DND-41 (cell line): ENCODE results near the gene PRELID1.
A peak's percentile ranks its signal among the peaks of the same experiment; 100 is the strongest.
"Not testable (repeated sequence)": the region's sequence is repeated elsewhere in the genome, so short reads cannot be mapped to it uniquely, and the experiment has no call there.

ENCODE experiments used
- ATAC-seq: fragments of 200-7000 bp; cut with Tn5 transposase; 3 replicates; pipeline ENCODE4 v1.9.1; 2021; ENCODE audit warnings: low read depth; ENCODE audit not compliant: insufficient read depth
- DNase-seq: peaks from one replicate; pipeline ENCODE4 v3.0.0-alpha.2; 2020
- H2AFZ ChIP-seq: 2 replicates; pipeline ENCODE4 v1.6.0; 2012; ENCODE audit warnings: low read depth, low read length
- H3K27ac ChIP-seq: 2 replicates; pipeline ENCODE4 v1.5.1; 2012; ENCODE audit warnings: low read length, inconsistent platforms
- H3K27me3 ChIP-seq: fragments of 200-600 bp; sonication (generic); 2 replicates; pipeline ENCODE4 v1.6.0; 2012; ENCODE audit warnings: low read length, mild to moderate bottlenecking, inconsistent platforms; ENCODE audit not compliant: insufficient read depth, poor library complexity
- H3K36me3 ChIP-seq: 2 replicates; pipeline ENCODE4 v1.5.1; 2012; ENCODE audit warnings: low read length, inconsistent platforms; ENCODE audit not compliant: insufficient read depth
- H3K4me1 ChIP-seq: 2 replicates; pipeline ENCODE4 v1.5.1; 2012; ENCODE audit warnings: mild to moderate bottlenecking, low read length; ENCODE audit not compliant: insufficient read depth
- H3K4me2 ChIP-seq: 2 replicates; pipeline ENCODE4 v1.6.0; 2012; ENCODE audit warnings: mild to moderate bottlenecking, moderate library complexity, low read length, inconsistent platforms; ENCODE audit not compliant: insufficient read depth
- H3K4me3 ChIP-seq, 2 experiments: fragments of 200-600 bp in 1 of 2; shearing (Covaris generic) in 1 of 2; 2 replicates each; pipeline ENCODE4 v1.5.1; 2012 to 2016; ENCODE audit warnings: inconsistent platforms in 2 of 2, low read length in 2 of 2, mild to moderate bottlenecking in 2 of 2, low read depth in 1 of 2, moderate library complexity in 1 of 2
- H3K79me2 ChIP-seq: 2 replicates; pipeline ENCODE4 v1.6.0; 2012; ENCODE audit warnings: low read length, inconsistent platforms; ENCODE audit not compliant: insufficient read depth
- H3K9ac ChIP-seq: 2 replicates; pipeline ENCODE4 v1.6.0; 2012; ENCODE audit warnings: low read depth, mild to moderate bottlenecking, inconsistent platforms, low read length, moderate library complexity
- H3K9me3 ChIP-seq: 2 replicates; pipeline ENCODE4 v1.5.1; 2012; ENCODE audit warnings: low read length, moderate library complexity, mild to moderate bottlenecking, inconsistent platforms; ENCODE audit not compliant: insufficient read depth, severe bottlenecking
- H4K20me1 ChIP-seq: 2 replicates; pipeline ENCODE4 v1.6.0; 2012; ENCODE audit warnings: low read length; ENCODE audit not compliant: insufficient read depth
- CTCF ChIP-seq: IDR thresholded peaks from 2 replicates; pipeline ENCODE4 v1.5.1; 2012; ENCODE audit warnings: borderline replicate concordance, low read length, moderate library complexity, mild to moderate bottlenecking; ENCODE audit not compliant: poor library complexity, severe bottlenecking; ENCODE audit errors: extremely low read depth
- EZH2 ChIP-seq: IDR thresholded peaks from 3 replicates; pipeline ENCODE4 v1.6.1; 2012; ENCODE audit warnings: borderline replicate concordance, low read depth, mild to moderate bottlenecking, moderate library complexity, low read length, inconsistent platforms; ENCODE audit not compliant: severe bottlenecking

The PRELID1 gene

GRCh38 chr5:177302354-177303110, 1.1 kb upstream of the PRELID1 start:
- no peaks in the 10 kb centered on the region for H3K9me3 ChIP-seq
- peak overlapping the region; percentile 70 for H3K27ac ChIP-seq
- DNase-seq (no peak), ATAC-seq (no peak)
- H3K36me3 ChIP-seq, result peaks cover 56% of the 10 kb centered on the region
- peaks cover 83% of the 10 kb centered on the region for H3K4me1 ChIP-seq
- peaks cover 47% of the 10 kb centered on the region for H4K20me1 ChIP-seq
- no peaks in the 10 kb centered on the region for H3K27me3 ChIP-seq
- H3K4me2 ChIP-seq, result peak overlapping the region; percentile 99
- TF ChIP-seq EZH2 (no peak), CTCF (peak; percentile 5)
- H2AFZ ChIP-seq, result peak overlapping the region; percentile 98; the same call in 1 of the 2 replicates
- peak overlapping the region; percentile 53 to 69; a peak in 3 of 4 replicates for H3K4me3 ChIP-seq
- H3K79me2 ChIP-seq, result peaks cover 56% of the 10 kb centered on the region
- peak overlapping the region; percentile 96 for H3K9ac ChIP-seq

- Histone ChIP-seq H3K9ac (peak overlapping the region; percentile 96), H3K4me1 (peaks cover 76% of the 10 kb centered on the region), H3K9me3 (no peaks in the 10 kb centered on the region), H3K4me2 (peak overlapping the region; percentile 99), H3K79me2 (peaks cover 66% of the 10 kb centered on the region), H3K36me3 (peaks cover 57% of the 10 kb centered on the region), H3K27me3 (no peaks in the 10 kb centered on the region), H4K20me1 (peaks cover 49% of the 10 kb centered on the region), H2AFZ (peak overlapping the region; percentile 86), H3K4me3 (peak overlapping the region; percentile 53 to 69), H3K27ac (peak overlapping the region; percentile 70)
- ATAC-seq, result no peak
- DNase-seq, result no peak
- TF ChIP-seq CTCF, result no peak
- TF ChIP-seq EZH2, result no peak
These were observed 359 bp downstream of the PRELID1 start for GRCh38 chr5:177303925-177304391.

- ATAC-seq (no peak), DNase-seq (no peak)
- Histone ChIP-seq H3K27me3 (no peaks in the 10 kb centered on the region), H4K20me1 (peaks cover 49% of the 10 kb centered on the region), H3K4me2 (peak overlapping the region; percentile 99), H2AFZ (peak overlapping the region; percentile 86), H3K4me3 (peak overlapping the region; percentile 53 to 69), H3K9ac (peak overlapping the region; percentile 96), H3K4me1 (peaks cover 76% of the 10 kb centered on the region), H3K36me3 (peaks cover 63% of the 10 kb centered on the region), H3K79me2 (peaks cover 72% of the 10 kb centered on the region), H3K27ac (peak overlapping the region; percentile 70), H3K9me3 (no peaks in the 10 kb centered on the region)
- no peak for TF ChIP-seq EZH2
- TF ChIP-seq CTCF, result no peak
These were observed 957 bp downstream of the PRELID1 start for GRCh38 chr5:177304392-177305119.

GRCh38 chr5:177306103-177306640, 2.6 kb downstream of the PRELID1 start:
- Histone ChIP-seq H3K79me2 (peaks cover 88% of the 10 kb centered on the region), H3K4me2 (peak overlapping the region; percentile 99; the same call in 1 of the 2 replicates), H3K4me1 (peaks cover 75% of the 10 kb centered on the region), H3K36me3 (peaks cover 73% of the 10 kb centered on the region), H3K4me3 (peak overlapping the region in 1 of 2 experiments; percentile 7; a peak in 1 of 4 replicates), H4K20me1 (peaks cover 64% of the 10 kb centered on the region)
- H3K27me3 ChIP-seq, DNase-seq, H2AFZ ChIP-seq, ATAC-seq, H3K27ac ChIP-seq, H3K9ac ChIP-seq, H3K9me3 ChIP-seq: not testable (repeated sequence)
